Ramos (cell line): Measurements from ENCODE around the gene PPP1R3E.
"Not testable (repeated sequence)": the region's sequence is repeated elsewhere in the genome, so short reads cannot be mapped to it uniquely, and the experiment has no call there.

Experiments
- in situ Hi-C: fragments of 300-500 bp; cut with MboI; formaldehyde crosslinking; loops from one replicate; pipeline ENCODE4 v1.14.3; 2022; ENCODE audit warnings: low sequenced_read_pairs; ENCODE audit not compliant: unreplicated experiment

The PPP1R3E gene

DNA sequence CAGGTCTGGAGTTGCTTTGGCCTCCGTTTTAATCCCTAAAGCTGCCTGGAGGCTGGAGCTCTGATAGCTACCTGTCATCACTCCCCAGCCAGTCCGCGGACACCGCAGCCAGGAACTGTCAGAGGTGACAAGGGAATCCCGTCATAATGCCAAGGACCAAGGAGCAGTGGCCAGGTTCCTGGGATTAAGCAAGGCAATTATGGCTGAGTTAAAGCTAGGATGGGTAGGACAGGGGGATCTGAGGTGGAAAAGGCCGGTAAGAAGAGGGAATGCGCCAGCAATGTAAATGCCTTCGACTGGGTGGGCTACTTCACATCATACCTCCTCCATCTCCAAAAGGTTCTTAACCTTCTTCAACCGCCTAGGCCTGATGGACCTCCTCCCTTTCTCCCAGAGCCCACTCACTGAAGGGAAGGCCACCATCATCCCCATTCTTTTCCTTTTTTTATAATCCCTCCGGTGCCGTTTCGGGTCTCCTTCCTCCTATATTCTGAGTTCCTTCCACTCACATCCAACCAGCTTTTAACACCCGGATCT lies 1.9 kb downstream of the PPP1R3E start:
- in situ Hi-C loops: loop anchor here (10.0 to 25.0 kb wide), 2 partner anchors 264 to 862 kb away; partner anchors contain the start of genes AP1G2, IRF9 and REC8

- in situ Hi-C loops: loop anchor here (10.0 to 25.0 kb wide), 2 partner anchors 265 to 862 kb away; partner anchors contain the start of genes AP1G2, IRF9 and REC8
These were observed 2.5 kb downstream of the PPP1R3E start for GRCh38 chr14:23299986-23300686.

- in situ Hi-C loops: no loop called here
These were observed 3.3 kb downstream of the PPP1R3E start for GRCh38 chr14:23299211-23299957.

GRCh38 chr14:23297611-23298277 lies 4.9 kb downstream of the PPP1R3E start:
- in situ Hi-C loops: no loop called here

- in situ Hi-C loops: no loop called here
These were observed 5.6 kb downstream of the PPP1R3E start for GRCh38 chr14:23297096-23297495.

- in situ Hi-C loops: no loop called here
These were observed 6.5 kb downstream of the PPP1R3E start for GRCh38 chr14:23296012-23296777.

- in situ Hi-C loops: no loop called here
These were observed 7.7 kb downstream of the PPP1R3E start for GRCh38 chr14:23294734-23295561.

- in situ Hi-C loops: no loop called here
These were observed 15.7 kb downstream of the PPP1R3E start for GRCh38 chr14:23286902-23287479.

GRCh38 chr14:23286020-23286901 lies 16.4 kb downstream of the PPP1R3E start, which contains the start of gene HOMEZ:
Gene HOMEZ (minus strand): TSS chr14:23286132. CDS start chr14:23285952, 180 bp downstream.
- in situ Hi-C loops: no loop called here

DNA sequence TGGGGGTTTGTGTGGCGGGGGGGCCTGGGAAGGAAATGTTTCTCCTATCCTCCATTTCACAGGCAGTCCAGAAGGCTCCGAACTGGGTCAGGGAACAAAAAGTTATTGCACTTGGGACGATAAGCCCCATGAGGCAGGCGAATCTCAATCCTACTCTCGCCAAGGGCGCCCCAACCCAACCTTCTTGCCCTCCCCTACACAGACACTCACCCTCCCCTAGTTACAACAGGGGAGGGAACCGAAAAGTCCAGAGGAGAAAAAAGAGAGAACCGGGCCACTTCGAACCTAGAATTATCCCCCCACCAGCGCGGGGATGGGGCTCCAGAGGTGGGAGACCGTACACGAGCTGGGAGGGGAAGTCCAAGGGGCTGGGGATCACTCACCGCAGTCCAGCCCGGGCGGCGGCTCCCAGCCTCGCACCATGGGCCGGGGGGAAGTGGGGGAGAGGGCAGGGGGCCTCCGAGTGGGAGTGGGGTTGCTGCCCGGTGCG lies 17.1 kb downstream of the PPP1R3E start:
- in situ Hi-C loops: no loop called here

DNA sequence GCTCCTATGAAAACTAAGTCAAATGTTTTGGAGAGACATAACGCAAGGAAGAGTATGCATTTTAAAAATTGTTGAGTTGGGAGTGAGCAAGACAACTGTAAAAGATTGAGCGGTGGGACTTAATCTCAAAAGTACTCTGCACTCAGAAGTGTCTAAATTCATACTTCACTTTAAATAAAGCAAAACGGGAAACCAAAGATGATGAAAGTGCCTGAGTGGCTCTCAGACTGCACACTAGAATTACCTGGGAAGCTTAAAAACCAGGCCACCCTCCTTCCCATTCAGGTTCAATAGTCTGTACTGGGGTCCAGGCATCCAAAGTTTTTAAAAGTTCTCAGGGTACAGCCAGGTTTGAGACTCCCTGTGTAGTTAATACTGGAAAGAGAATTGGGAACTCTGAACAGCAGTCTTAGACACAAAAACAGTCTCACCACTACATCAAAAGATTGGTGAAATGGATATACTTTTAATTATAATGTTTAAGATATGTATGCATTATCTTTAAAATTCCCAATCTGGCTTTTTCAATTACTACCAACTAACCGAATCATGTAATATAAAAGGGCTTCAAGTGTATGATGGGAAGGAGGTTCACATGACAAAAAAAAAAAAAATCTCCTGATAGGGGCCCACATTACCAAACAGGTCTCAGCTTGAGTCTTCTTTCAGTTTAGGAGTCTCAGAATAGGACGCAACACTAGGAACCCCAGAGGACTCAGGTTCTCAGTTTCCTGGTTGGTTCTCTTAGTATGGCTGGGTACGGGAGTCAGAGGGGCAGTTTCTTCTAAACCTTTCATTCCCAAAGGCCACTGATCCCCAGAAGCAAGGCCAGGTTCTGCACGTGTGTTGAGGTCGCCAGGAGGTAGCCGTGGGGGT lies 17.8 kb downstream of the PPP1R3E start:
- in situ Hi-C loops: no loop called here

DNA sequence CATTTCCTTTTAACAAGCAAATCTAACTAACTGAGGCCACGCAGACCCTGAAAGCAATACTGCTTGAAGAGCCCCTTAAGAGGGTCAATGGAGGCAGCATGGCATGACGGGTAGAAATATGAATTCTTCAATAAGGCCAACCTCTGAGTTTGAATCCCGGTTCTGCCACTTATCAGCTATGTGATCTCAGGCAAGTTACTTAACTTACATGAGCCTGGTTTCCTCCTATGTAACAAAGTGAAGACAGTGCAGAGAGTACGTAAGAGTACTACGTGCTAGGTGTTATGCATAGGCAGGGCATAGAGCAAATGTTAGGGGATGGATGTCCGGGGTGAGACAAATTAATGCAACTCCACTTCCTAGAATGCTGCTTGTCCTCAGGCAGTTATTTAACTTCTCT lies 21.4 kb downstream of the PPP1R3E start:
- in situ Hi-C loops: no loop called here

GRCh38 chr14:23277928-23278327 lies 24.7 kb downstream of the PPP1R3E start:
- in situ Hi-C loops: not testable (repeated sequence)

- in situ Hi-C loops: no loop called here
These were observed 25.5 kb downstream of the PPP1R3E start for GRCh38 chr14:23277189-23277588.

- in situ Hi-C loops: no loop called here
These were observed 27.2 kb downstream of the PPP1R3E start for GRCh38 chr14:23275412-23275811.

DNA sequence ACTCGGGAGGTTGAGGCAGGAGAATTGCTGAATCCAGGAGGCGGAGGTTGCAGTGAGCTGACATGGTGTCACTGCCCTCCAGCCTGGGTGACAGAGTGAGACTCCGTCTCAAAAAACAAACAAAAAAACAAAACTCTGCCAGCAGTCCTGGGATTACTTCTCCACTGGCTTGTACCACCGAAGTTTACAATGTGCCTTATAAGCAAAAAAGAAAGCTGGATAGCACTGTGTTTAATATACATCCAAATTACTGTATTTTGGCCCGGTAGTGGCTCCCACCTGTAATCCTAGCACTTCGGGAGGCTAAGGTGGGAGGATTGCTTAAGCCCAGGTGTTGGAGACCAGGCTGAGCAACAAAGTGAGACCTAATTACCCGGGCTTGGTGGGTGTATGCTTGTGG lies 33.5 kb downstream of the PPP1R3E start:
- in situ Hi-C loops: loop anchor here (10.0 kb wide), 1 partner anchor 106 kb away; the partner anchor contains the start of genes CMTM5 and IL25
